Liver (tissue), 9 donors: ENCODE results near the gene COL1A2. TPM values are rescaled to one million over a fixed set of nuclear protein-coding genes. Genes with fewer than 3 reads are reported as not detected.

ENCODE experiments used
- DNase-seq: peaks from one replicate; pipeline ENCODE4 v3.0.0-alpha.2; 2017; ENCODE audit warnings: low spot score
- H3K27ac ChIP-seq, 2 donors: one replicate each; pipeline ENCODE4 v1.7.0; 2013; ENCODE audit warnings: inconsistent platforms in 2 of 2, low read length in 2 of 2, control low read depth in 1 of 2, low read depth in 1 of 2, mild to moderate bottlenecking in 1 of 2
- H3K27me3 ChIP-seq, 4 donors: one replicate each; pipeline versions ENCODE4 v1.6.1 to v1.7.0; 2013; ENCODE audit warnings: low read length in 3 of 4, inconsistent platforms in 1 of 4, mild to moderate bottlenecking in 1 of 4, moderate library complexity in 1 of 4; ENCODE audit not compliant: control insufficient read depth in 4 of 4, insufficient read depth in 4 of 4
- H3K36me3 ChIP-seq, 4 donors: one replicate each; pipeline versions ENCODE4 v1.6.1 to v1.7.0; 2013; ENCODE audit warnings: low read length in 3 of 4, mild to moderate bottlenecking in 3 of 4, low read depth in 1 of 4, moderate library complexity in 1 of 4; ENCODE audit not compliant: control insufficient read depth in 4 of 4, insufficient read depth in 3 of 4
- H3K4me1 ChIP-seq, 4 donors: one replicate each; pipeline versions ENCODE4 v1.6.1 to v1.7.0; 2013; ENCODE audit warnings: low read length in 3 of 4, mild to moderate bottlenecking in 3 of 4, moderate library complexity in 1 of 4; ENCODE audit not compliant: control insufficient read depth in 4 of 4, insufficient read depth in 4 of 4
- H3K4me3 ChIP-seq, 3 donors: one replicate each; pipeline versions ENCODE4 v1.6.1 to v1.7.0; 2013; ENCODE audit warnings: low read length in 3 of 3, control low read depth in 1 of 3, low read depth in 1 of 3, mild to moderate bottlenecking in 1 of 3
- H3K9ac ChIP-seq, 2 donors: one replicate each; pipeline ENCODE4 v1.7.0; 2013; ENCODE audit warnings: low read length in 2 of 2, mild to moderate bottlenecking in 2 of 2, moderate library complexity in 2 of 2, control low read depth in 1 of 2, low read depth in 1 of 2
- H3K9me3 ChIP-seq, 4 donors: one replicate each; pipeline versions ENCODE4 v1.6.1 to v1.7.0; 2013; ENCODE audit warnings: low read length in 3 of 4; ENCODE audit not compliant: control insufficient read depth in 4 of 4
- EGR1 ChIP-seq, 2 donors: IDR thresholded peaks; 2 replicates each; pipeline ENCODE4 v1.6.1; 2016 to 2018; ENCODE audit warnings: antibody characterized with exemption in 2 of 2, low read depth in 2 of 2
- FOXA1 ChIP-seq: IDR thresholded peaks from 2 replicates; pipeline ENCODE4 v1.6.1; 2016; ENCODE audit warnings: antibody characterized with exemption
- FOXA2 ChIP-seq: IDR thresholded peaks from 2 replicates; pipeline ENCODE4 v1.6.1; 2016; ENCODE audit warnings: antibody characterized with exemption
- GABPA ChIP-seq, 2 donors: IDR thresholded peaks in 1 of 2; conservative IDR thresholded peaks in 1 of 2; 2 replicates each; pipeline ENCODE4 v1.6.1; 2016; ENCODE audit warnings: antibody characterized with exemption in 2 of 2, mild to moderate bottlenecking in 1 of 2, moderate library complexity in 1 of 2
- HNF4G ChIP-seq: IDR thresholded peaks from 2 replicates; pipeline ENCODE4 v1.6.1; 2016; ENCODE audit warnings: antibody characterized with exemption
- JUND ChIP-seq, 2 donors: IDR thresholded peaks; 2 replicates each; pipeline ENCODE4 v1.6.1; 2016; ENCODE audit warnings: antibody characterized with exemption in 2 of 2
- NR2F2 ChIP-seq: IDR thresholded peaks from 2 replicates; pipeline ENCODE4 v1.6.1; 2016; ENCODE audit warnings: antibody characterized with exemption
- RAD21 ChIP-seq, 2 donors: IDR thresholded peaks; 2 replicates each; pipeline ENCODE4 v1.6.1; 2016; ENCODE audit warnings: antibody characterized with exemption in 2 of 2, mild to moderate bottlenecking in 2 of 2
- REST ChIP-seq: IDR thresholded peaks from 2 replicates; pipeline ENCODE4 v1.6.1; 2016; ENCODE audit warnings: antibody characterized with exemption, mild to moderate bottlenecking
- RXRA ChIP-seq, 2 donors: IDR thresholded peaks; 2 replicates each; pipeline ENCODE4 v1.6.1; 2017 to 2018; ENCODE audit warnings: antibody characterized with exemption in 2 of 2, mild to moderate bottlenecking in 1 of 2
- SP1 ChIP-seq: IDR thresholded peaks from 2 replicates; pipeline ENCODE4 v1.6.1; 2018; ENCODE audit warnings: antibody characterized with exemption, mild to moderate bottlenecking
- TAF1 ChIP-seq: conservative IDR thresholded peaks from 2 replicates; pipeline ENCODE4 v1.6.1; 2016; ENCODE audit warnings: antibody characterized with exemption, mild to moderate bottlenecking
- YY1 ChIP-seq: IDR thresholded peaks from 2 replicates; pipeline ENCODE4 v1.6.1; 2016; ENCODE audit warnings: antibody characterized with exemption, mild to moderate bottlenecking
- WGBS: extraction: QIAGEN DNeasy Blood & Tissue Kit; methylation state at CpG from one replicate; pipeline ENCODE4 v1.1.7; 2013; 5-methylcytosine and 5-hydroxymethylcytosine counted together
- polyA plus RNA-seq, 2 donors: library from polyadenylated mRNA; stranded (reverse) in 1 of 2; unstranded in 1 of 2; fragments of 200-250 nt in 1 of 2; fragments of >200 nt in 1 of 2; fragmentation: Nextera tagmentation in 1 of 2; extraction: Ambion mirVana in 1 of 2; gene quantifications; one replicate each; pipeline versions ENCODE4 v1.2.1 to v1.2.3, GENCODE V29; 2013 to 2015
- total RNA-seq, 2 donors: library from RNA; depleted of rRNA; stranded (reverse); fragments of >200 nt; gene quantifications; one replicate each; pipeline ENCODE4 v1.2.3, GENCODE V29; 2014
- TF ChIP-seq, protein P1 (sequence below): fragments of 150-350 bp; IDR thresholded peaks from 2 replicates; pipeline ENCODE4 v1.5.1; 2017; ENCODE audit warnings: improper control_type of control experiment, low read depth, low read length; ENCODE audit not compliant: missing input control
- TF ChIP-seq, protein P2 (sequence below): IDR thresholded peaks from 2 replicates; pipeline ENCODE4 v1.6.1; 2016; ENCODE audit warnings: antibody characterized with exemption
- TF ChIP-seq, protein P3 (sequence below): IDR thresholded peaks from 2 replicates; pipeline ENCODE4 v1.6.1; 2016; ENCODE audit warnings: antibody characterized with exemption
- donor health status: healthy.
- donor health status: healthy.
- donor health status: healthy.
- donor health status: healthy.
- donor health status: healthy.

Gene COL1A2
- total and polyA plus RNA-seq, 4 donors, result 11.5 to 86.2 (median 42.0) TPM

- no peak for DNase-seq
- no peak overlapping the region for H3K4me3 ChIP-seq
- H3K9ac ChIP-seq, result no peak overlapping the region
- WGBS, result 35% methylated on average over 4 of the region's 4 CpGs
- H3K36me3 ChIP-seq, result no peaks in the 10 kb centered on the region
- H3K27me3 ChIP-seq, result no peaks in the 10 kb centered on the region
- TF ChIP-seq GABPA (IDR thresholded peaks at IDR 0.05 in 1 of 2, conservative IDR thresholded peaks at IDR 0.05 in 1 of 2) (no peak), HNF4G (no peak), EGR1 (IDR thresholded peaks at IDR 0.05; ENCODE audit: low read depth in 2 of 2) (no peak), SP1 (no peak), FOXA2 (no peak), NR2F2 (no peak), YY1 (peak; percentile 51), RAD21 (IDR thresholded peaks at IDR 0.05) (peak; percentile 91 to 92), TAF1 (no peak), JUND (IDR thresholded peaks at IDR 0.05) (no peak), RXRA (IDR thresholded peaks at IDR 0.05) (no peak), REST (no peak), FOXA1 (no peak)
- TF ChIP-seq, protein P1, sequence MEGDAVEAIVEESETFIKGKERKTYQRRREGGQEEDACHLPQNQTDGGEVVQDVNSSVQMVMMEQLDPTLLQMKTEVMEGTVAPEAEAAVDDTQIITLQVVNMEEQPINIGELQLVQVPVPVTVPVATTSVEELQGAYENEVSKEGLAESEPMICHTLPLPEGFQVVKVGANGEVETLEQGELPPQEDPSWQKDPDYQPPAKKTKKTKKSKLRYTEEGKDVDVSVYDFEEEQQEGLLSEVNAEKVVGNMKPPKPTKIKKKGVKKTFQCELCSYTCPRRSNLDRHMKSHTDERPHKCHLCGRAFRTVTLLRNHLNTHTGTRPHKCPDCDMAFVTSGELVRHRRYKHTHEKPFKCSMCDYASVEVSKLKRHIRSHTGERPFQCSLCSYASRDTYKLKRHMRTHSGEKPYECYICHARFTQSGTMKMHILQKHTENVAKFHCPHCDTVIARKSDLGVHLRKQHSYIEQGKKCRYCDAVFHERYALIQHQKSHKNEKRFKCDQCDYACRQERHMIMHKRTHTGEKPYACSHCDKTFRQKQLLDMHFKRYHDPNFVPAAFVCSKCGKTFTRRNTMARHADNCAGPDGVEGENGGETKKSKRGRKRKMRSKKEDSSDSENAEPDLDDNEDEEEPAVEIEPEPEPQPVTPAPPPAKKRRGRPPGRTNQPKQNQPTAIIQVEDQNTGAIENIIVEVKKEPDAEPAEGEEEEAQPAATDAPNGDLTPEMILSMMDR, result peak; percentile 64
- TF ChIP-seq, protein P2, sequence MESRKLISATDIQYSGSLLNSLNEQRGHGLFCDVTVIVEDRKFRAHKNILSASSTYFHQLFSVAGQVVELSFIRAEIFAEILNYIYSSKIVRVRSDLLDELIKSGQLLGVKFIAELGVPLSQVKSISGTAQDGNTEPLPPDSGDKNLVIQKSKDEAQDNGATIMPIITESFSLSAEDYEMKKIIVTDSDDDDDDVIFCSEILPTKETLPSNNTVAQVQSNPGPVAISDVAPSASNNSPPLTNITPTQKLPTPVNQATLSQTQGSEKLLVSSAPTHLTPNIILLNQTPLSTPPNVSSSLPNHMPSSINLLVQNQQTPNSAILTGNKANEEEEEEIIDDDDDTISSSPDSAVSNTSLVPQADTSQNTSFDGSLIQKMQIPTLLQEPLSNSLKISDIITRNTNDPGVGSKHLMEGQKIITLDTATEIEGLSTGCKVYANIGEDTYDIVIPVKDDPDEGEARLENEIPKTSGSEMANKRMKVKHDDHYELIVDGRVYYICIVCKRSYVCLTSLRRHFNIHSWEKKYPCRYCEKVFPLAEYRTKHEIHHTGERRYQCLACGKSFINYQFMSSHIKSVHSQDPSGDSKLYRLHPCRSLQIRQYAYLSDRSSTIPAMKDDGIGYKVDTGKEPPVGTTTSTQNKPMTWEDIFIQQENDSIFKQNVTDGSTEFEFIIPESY, result no peak
- TF ChIP-seq, protein P3, sequence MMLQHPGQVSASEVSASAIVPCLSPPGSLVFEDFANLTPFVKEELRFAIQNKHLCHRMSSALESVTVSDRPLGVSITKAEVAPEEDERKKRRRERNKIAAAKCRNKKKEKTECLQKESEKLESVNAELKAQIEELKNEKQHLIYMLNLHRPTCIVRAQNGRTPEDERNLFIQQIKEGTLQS, result no peak
- no peak overlapping the region for H3K27ac ChIP-seq
- peaks cover 0 to 3% (median 2%) of the 10 kb centered on the region in 4 donors for H3K4me1 ChIP-seq
- no peaks in the 10 kb centered on the region for H3K9me3 ChIP-seq
Measured at GRCh38 chr7:94449151-94449725, 54.5 kb downstream of the COL1A2 start.
